Measurements from ENCODE around the gene CCDC192.
"Not testable (repeated sequence)": the region's sequence is repeated elsewhere in the genome, so short reads cannot be mapped to it uniquely, and the experiment has no call there.

The CCDC192 gene

DNA sequence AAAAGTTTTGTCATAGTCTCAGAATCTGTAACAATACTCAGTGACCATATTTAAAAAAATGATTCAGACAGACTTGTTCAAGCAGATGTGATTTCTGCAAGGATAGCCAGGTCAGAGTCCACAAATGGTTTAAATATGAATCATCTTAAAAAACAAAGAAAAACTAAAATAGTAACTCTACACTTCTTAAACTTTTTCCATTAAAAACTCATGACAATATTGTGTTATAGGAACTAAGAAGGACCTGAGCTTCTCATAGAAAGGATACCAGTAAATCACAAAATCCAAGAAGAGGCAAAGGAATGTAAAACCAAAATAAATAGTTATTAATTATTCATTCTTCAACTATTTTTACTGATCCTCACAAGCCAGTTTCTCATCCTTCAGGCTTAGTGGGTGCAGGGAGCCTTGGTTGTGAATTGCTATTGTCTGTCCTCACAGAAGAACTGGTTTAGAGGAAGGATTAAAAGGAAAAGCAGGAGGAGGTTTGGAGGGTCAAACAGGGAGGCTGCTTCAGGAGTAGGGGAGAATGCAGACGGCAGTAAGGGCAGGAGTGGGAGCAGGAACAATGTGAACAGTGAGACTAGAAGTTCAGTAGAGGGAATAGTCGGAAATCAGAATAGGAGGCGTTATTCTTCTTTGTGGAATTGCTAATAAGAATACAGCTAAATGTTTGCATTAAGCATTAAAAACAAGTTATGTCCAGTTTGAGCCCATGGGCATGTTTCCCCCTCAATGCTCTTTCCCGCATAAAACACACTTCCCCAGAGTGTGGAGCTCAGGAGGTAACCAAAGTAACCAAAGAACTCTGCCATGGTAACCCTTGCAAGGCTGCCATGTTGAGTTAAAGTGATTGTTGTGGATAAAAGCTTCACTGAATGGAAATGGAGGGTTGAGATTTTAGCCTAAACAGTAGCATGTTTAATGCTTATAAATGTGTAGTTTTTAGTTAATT lies 110.7 kb downstream of the CCDC192 start:
- peak; percentile 21 for DNase-seq

DNA sequence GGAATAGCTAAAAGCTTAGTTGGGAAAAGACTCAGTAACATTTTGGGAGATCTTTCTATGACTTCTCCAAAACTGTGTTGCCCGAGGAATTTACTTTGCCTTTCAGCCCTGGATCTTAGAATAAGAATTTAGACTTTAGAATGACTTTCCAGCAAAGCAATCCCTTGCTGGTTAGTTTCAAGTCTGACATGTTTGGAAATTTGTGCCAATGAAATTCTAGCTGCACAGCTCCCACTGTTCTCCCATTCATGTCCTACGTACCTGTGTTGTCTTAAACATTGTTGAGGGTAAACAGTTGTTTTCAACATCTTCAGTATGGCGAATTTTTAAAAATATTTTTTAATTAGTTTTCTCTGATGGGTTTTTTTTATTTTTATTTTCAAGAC lies 111.4 kb downstream of the CCDC192 start:
- no peak for DNase-seq

DNA sequence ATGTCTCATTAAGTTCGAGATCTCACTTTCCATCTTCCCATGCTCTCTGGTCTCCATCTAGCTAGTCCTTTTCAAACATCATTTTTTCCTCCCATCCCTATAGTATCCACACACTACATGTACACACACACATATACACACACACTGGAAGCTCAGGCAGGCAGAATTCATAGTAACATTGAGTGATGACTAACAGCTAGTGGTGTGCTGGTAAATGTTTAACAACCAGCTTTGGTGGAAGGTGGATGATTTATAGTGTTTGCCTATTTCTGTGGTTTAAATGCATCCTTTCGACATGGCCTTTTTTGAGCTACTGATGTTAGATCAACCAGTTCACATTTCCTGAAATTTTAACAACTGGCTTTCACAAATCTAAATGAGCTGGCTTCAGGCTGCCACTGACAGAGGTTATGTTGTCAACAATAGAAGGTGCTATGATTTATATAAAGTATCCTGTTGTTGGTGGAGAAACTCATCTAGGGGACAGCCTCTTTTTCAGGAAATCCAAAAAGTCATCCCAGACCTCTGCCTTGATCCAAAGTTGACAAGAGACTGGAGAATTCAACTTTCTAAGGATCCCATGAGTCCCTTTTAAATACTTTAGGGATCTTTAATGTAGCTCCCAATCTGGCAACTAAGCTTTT lies 117.8 kb downstream of the CCDC192 start:
- no peak for DNase-seq

DNA sequence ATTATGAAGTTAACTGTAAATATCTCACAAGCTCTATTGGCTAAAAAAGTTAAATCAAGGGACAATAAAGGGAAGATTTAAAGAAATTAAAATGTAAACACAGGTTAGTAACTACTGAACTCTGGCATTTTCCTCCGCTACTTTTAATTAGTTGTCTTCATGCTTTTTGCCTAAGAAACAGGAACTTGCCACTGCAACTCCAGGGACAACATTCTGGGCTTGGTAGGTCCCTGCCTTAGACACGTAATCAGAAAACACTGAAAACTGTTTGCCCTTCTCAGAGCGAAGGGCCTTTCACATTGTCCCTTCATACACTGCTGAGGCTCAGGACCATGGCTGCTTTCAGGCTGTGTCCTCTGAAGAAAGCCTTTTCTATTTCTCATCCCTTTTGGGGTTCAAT lies 118.7 kb downstream of the CCDC192 start:
- DNase-seq, result no peak

GRCh38 chr5:127824126-127824525 lies 120.9 kb downstream of the CCDC192 start:
- no peak for DNase-seq

GRCh38 chr5:127826011-127826410 lies 122.8 kb downstream of the CCDC192 start:
- DNase-seq, result no peak

- no peak for DNase-seq
Observed at GRCh38 chr5:127827451-127827850, 124.3 kb downstream of the CCDC192 start.

DNA sequence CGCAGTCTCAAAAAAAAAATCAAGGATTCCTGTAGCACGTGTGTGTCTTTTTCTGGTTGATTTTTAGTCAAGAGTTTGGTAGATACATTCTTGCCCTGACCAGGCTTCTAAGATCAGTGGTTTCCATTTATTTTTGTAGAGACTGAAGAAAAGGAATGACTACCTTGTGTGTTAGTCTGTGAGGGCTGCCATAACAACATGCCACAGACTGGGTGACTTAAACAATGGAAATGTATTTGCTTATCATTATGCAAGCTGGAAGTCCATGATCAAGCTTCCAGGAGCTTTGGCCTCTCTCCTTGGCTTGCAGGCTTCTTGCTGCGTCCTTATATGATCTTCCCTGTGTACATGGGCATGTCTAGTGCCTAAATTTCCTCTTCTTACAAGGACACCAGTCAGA lies 127.0 kb downstream of the CCDC192 start:
- DNase-seq, result no peak

- DNase-seq, result no peak
Observed at GRCh38 chr5:127830829-127831598, 127.8 kb downstream of the CCDC192 start.

GRCh38 chr5:127832067-127832466 lies 128.9 kb downstream of the CCDC192 start:
- no peak for DNase-seq

DNA sequence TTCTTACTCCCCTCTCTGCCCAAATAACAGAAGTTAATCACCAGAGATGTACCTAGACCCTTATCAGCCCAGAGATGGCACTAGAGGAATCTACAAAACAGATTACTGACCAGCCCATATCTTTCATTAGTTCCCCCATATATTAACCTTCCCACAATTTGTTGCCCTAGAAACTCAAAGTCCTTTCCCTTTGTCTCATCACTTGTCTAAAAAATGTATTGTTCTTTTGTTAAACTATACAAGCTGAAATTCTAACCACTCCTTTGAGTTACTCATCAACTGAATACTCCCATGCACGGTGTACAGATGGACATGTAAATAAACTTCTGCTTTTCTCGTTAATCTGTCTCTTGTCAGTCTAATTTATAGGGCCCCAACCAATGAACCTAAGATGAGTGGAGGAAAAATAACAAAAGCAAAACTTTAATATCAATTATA lies 130.9 kb downstream of the CCDC192 start:
- DNase-seq, result no peak

DNA sequence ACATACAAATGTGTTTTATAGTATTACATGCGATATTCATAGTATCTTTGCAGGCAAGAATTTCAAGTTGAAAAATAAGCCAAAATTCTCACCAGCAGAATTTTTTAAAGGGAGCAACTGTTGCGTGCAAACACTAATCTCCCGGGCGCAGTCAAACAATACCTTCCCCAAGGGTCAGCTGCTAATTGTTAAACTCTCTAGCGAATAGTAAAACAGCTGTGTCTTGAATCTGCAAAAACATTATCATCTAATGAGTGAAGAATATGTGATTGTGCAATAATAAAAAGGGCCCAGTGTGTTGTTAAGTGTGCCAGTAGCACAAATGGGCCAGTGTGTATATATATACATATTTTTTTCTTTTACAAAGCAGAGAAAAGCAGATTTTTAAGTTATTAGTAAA lies 131.4 kb downstream of the CCDC192 start:
- no peak for DNase-seq

GRCh38 chr5:127838661-127839060 lies 135.5 kb downstream of the CCDC192 start:
- no peak for DNase-seq

DNA sequence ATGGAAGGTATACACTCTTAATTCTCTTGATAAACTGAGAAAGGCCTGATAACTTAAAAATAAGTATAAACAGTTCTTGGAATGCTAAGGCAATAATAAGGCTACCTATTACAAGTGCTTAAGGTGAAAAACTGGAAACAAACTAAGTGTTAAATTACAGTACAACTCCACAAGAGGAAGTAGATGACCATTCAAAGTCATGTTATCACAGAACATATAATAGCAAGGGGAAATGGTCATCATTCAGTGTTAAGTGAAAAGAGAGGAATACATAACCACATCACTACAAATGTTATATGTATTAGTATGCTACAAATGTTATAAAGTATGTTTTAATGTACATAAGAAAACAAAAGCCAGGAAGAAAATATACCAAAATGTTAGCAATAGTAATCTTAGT lies 135.9 kb downstream of the CCDC192 start:
- DNase-seq, result no peak

GRCh38 chr5:127839496-127840197 lies 136.5 kb downstream of the CCDC192 start:
- no peak for DNase-seq

GRCh38 chr5:127840198-127840524 lies 137.0 kb downstream of the CCDC192 start:
- DNase-seq, result no peak

DNA sequence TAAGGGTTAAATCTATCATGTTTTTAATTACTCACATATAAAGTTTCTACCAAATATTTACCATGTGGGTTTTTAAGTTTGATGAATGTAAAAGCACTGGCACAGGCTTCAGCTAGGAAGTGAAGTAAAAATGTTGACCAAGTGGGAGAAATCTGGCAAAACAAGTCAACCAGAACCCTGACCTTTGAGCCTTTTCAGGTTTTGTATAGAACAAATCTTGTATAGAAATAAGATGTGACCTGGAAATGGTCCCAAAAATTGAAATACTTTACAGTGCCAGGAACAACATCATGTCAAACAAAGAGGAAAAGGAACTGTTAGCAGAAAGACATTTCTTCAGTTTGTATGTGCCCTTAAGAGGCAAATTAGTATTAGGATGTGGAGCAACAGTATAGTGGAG lies 137.6 kb downstream of the CCDC192 start:
- DNase-seq, result no peak

DNA sequence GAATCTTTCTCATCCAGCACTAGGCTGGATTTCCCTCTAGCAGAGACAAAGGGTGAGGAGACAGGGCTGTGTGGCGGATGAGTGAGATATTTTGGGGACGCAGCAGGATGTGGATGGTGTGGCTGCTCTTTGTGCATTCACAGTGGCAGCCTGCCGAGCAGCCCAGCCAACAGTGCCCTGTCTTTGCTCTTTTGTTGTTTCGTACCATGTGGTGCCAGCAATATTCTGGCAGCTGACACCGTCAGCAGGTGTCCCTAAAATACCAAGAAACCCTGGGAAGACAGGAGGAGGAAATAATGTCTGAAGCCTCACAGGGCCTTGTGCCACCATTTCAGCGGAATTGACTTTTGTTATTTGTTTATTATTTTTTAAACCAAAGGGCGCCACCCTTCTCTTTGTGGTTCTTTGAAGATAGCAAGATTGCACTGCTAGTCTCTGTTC lies 141.4 kb downstream of the CCDC192 start:
- no peak for DNase-seq

GRCh38 chr5:127846884-127847283 lies 143.7 kb downstream of the CCDC192 start:
- no peak for DNase-seq

GRCh38 chr5:127847641-127848040 lies 144.4 kb downstream of the CCDC192 start:
- not testable (repeated sequence) for DNase-seq

- no peak for DNase-seq
Observed at GRCh38 chr5:127848098-127848497, 144.9 kb downstream of the CCDC192 start.

DNA sequence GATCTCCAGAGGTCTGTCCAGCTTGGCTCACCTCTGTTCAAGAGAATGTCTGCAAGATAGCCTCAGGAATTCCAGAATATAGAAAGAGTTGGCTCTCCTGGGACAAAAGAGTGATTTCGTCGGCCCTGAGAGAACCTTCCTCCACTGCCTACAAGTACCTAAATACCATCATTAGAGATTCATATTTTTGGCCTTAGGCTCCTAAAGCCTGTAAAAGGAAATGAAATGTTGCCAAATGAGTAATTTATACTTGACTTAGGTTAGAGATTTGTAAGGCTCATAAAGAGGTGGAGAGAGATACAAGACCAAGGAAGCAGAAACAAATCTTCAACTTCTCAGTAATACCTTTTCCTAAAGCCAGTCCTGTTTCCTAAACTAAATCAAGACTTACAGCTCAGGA lies 146.2 kb downstream of the CCDC192 start:
- no peak for DNase-seq

DNA sequence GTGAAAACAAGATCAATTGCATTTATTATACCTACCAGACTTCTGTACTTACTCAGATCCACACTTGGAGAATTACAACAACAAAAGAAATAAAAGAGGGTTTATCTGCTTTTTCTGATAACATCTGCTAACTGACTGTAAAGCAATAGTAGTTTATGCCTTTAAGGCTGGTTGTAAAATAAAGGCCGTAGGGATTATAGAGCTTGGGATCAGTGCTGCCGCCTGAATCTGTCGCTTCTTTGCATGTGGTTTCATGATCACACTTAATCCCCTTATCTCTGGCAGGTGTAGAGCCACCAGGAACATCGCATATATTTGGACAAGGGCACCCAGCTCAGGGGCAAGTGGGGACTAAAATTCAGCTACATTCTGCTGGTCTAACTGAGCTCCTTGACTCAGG lies 146.7 kb downstream of the CCDC192 start:
- no peak for DNase-seq

All from amniotic stem cell (primary cell).